A673 (cell line): Measurements from ENCODE around the gene SPIC. TPM values are rescaled to one million over a fixed set of nuclear protein-coding genes. Genes with fewer than 3 reads are reported as not detected.

Experiments
- BruUV-seq: library from RNA; stranded (reverse); fragments of 400-500 nt; replicated peaks from 2 replicates; lab custom pipeline; 2021; lab: Mats Ljungman, UMichigan
- CTCF ChIA-PET: fragments of 300-600 bp; sonication (Branson Sonifier 250); formaldehyde crosslinking; loops from one replicate; lab custom pipeline; 2022; ENCODE audit warnings: antibody characterized with exemption; lab: Charles Lee
- POLR2A ChIA-PET: fragments of 300-600 bp; sonication (Branson Sonifier 250); formaldehyde crosslinking; loops from one replicate; lab custom pipeline; 2022; ENCODE audit warnings: antibody characterized with exemption; ENCODE audit not compliant: low non-redundant PET; lab: Charles Lee
- DNase-seq: peaks from one replicate; pipeline ENCODE4 v3.0.0-alpha.2; 2015; ENCODE audit warnings: low spot score
- H3K27ac ChIP-seq: fragments of 200-600 bp; sonication (generic); 2 replicates; pipeline ENCODE4 v1.5.1; 2016; ENCODE audit warnings: mixed run types, low read depth, mild to moderate bottlenecking, mixed read lengths, antibody characterized with exemption, low read length; ENCODE audit not compliant: poor library complexity, severe bottlenecking
- H3K27me3 ChIP-seq: fragments of 200-600 bp; sonication (generic); replicated peaks from 2 replicates; pipeline ENCODE4 v1.6.1; 2017; ENCODE audit warnings: mixed run types, low read depth, mild to moderate bottlenecking, mixed read lengths, antibody characterized with exemption, low read length; ENCODE audit not compliant: insufficient read depth, poor library complexity
- H3K36me3 ChIP-seq: fragments of 200-600 bp; sonication (generic); 2 replicates; pipeline ENCODE4 v1.6.1; 2016; ENCODE audit warnings: mixed run types, mild to moderate bottlenecking, mixed read lengths, antibody characterized with exemption, low read length; ENCODE audit not compliant: insufficient read depth, poor library complexity, severe bottlenecking
- H3K4me1 ChIP-seq: fragments of 200-600 bp; sonication (generic); 2 replicates; pipeline ENCODE4 v1.6.1; 2017; ENCODE audit warnings: mixed run types, mild to moderate bottlenecking, mixed read lengths, antibody characterized with exemption, low read length; ENCODE audit not compliant: insufficient read depth, poor library complexity, severe bottlenecking
- H3K4me3 ChIP-seq: fragments of 200-600 bp; sonication (generic); 2 replicates; pipeline ENCODE4 v1.5.1; 2016; ENCODE audit warnings: low read depth, mixed run types, mild to moderate bottlenecking, mixed read lengths, low read length; ENCODE audit not compliant: poor library complexity, severe bottlenecking
- H3K9me3 ChIP-seq: fragments of 200-600 bp; sonication (generic); 2 replicates; pipeline ENCODE4 v1.6.1; 2016; ENCODE audit warnings: mixed run types, low read depth, mild to moderate bottlenecking, mixed read lengths, antibody characterized with exemption, low read length; ENCODE audit not compliant: poor library complexity, severe bottlenecking
- CTCF ChIP-seq: fragments of 300-800, 200-600 bp; sonication (generic); conservative IDR thresholded peaks from 2 replicates; pipeline ENCODE4 v1.5.1; 2017; ENCODE audit warnings: low read depth, mild to moderate bottlenecking, antibody characterized with exemption, low read length, moderate library complexity, mixed read lengths
- EZH2 ChIP-seq: fragments of 200-600 bp; sonication (generic); IDR thresholded peaks from 2 replicates; pipeline ENCODE4 v1.6.1; 2017; ENCODE audit warnings: borderline replicate concordance, low read depth, mild to moderate bottlenecking, mixed read lengths, antibody characterized with exemption, low read length; ENCODE audit not compliant: poor library complexity, severe bottlenecking
- intact Hi-C: fragments of 100-400 bp; cut with micrococcal nuclease; formaldehyde crosslinking; loops from one replicate; pipeline ENCODE4 v1.10.0; 2022; ENCODE audit not compliant: unreplicated experiment
- total RNA-seq: library from RNA; stranded (reverse); gene quantifications from 2 replicates; pipeline ENCODE4 v1.2.3, GENCODE V29; 2021

SPIC gene
- total RNA-seq, 1 experiment from 2014 or later, result not detected

GRCh38 chr12:101439236-101439635, 35.9 kb upstream of the SPIC start:
- no peaks in the 10 kb centered on the region for H3K36me3 ChIP-seq
- no peak overlapping the region for H3K4me3 ChIP-seq
- ChIA-PET CTCF (no interaction called here), POLR2A (no interaction called here)
- H3K9me3 ChIP-seq, result no peaks in the 10 kb centered on the region
- no peak overlapping the region for H3K27ac ChIP-seq
- H3K27me3 ChIP-seq, result no peaks in the 10 kb centered on the region
- no TSS peak for BruUV-seq
- H3K4me1 ChIP-seq, result no peaks in the 10 kb centered on the region
- DNase-seq, result no peak
- TF ChIP-seq CTCF (no peak), EZH2 (no peak)
- intact Hi-C loops, result no loop called here

- ChIA-PET CTCF (no interaction called here), POLR2A (no interaction called here)
- no TSS peak for BruUV-seq
- H3K36me3 ChIP-seq, result no peaks in the 10 kb centered on the region
- TF ChIP-seq EZH2 (no peak), CTCF (no peak)
- no peaks in the 10 kb centered on the region for H3K27me3 ChIP-seq
- intact Hi-C loops, result no loop called here
- no peaks in the 10 kb centered on the region for H3K4me1 ChIP-seq
- no peaks in the 10 kb centered on the region for H3K9me3 ChIP-seq
- DNase-seq, result no peak
- no peak overlapping the region for H3K4me3 ChIP-seq
- no peak overlapping the region for H3K27ac ChIP-seq
Measured at GRCh38 chr12:101441461-101442224, 33.5 kb upstream of the SPIC start.

GRCh38 chr12:101455685-101456084, 19.5 kb upstream of the SPIC start:
- TF ChIP-seq EZH2 (no peak), CTCF (no peak)
- CTCF ChIA-PET, result no interaction called here
- Histone ChIP-seq H3K4me3 (no peak overlapping the region), H3K36me3 (no peaks in the 10 kb centered on the region), H3K9me3 (no peaks in the 10 kb centered on the region), H3K27me3 (no peaks in the 10 kb centered on the region), H3K4me1 (no peaks in the 10 kb centered on the region), H3K27ac (no peak overlapping the region)
- no TSS peak for BruUV-seq
- POLR2A ChIA-PET, result no interaction called here
- intact Hi-C loops, result no loop called here
- peak; percentile 22 for DNase-seq
